H9 (cell line): ENCODE results near the gene HCRTR1. TPM values are rescaled to one million over a fixed set of nuclear protein-coding genes. Genes with fewer than 3 reads are reported as not detected.
A peak's percentile ranks its signal among the peaks of the same experiment; 100 is the strongest.

Experiments
- DNase-seq: peaks from one replicate; pipeline ENCODE4 v3.0.0-alpha.2; 2017
- H2AFZ ChIP-seq: one replicate; pipeline ENCODE4 v1.6.1; 2013; ENCODE audit warnings: mild to moderate bottlenecking, low read length, control low read depth, moderate library complexity
- H2AK5ac ChIP-seq: 2 replicates; pipeline ENCODE4 v1.6.1; 2013; ENCODE audit warnings: low read length, control low read depth, mixed read lengths; ENCODE audit not compliant: insufficient read length
- H2BK120ac ChIP-seq: one replicate; pipeline ENCODE4 v1.6.1; 2013; ENCODE audit warnings: low read depth, mild to moderate bottlenecking, low read length, control low read depth, inconsistent platforms; ENCODE audit not compliant: poor library complexity, severe bottlenecking
- H2BK12ac ChIP-seq: 2 replicates; pipeline ENCODE4 v1.6.1; 2013; ENCODE audit warnings: low read length, control low read depth, mixed read lengths, low read depth; ENCODE audit not compliant: insufficient read length
- H2BK15ac ChIP-seq: 2 replicates; pipeline ENCODE4 v1.6.1; 2013; ENCODE audit warnings: low read depth, low read length, control low read depth
- H2BK20ac ChIP-seq: one replicate; pipeline ENCODE4 v1.6.1; 2013; ENCODE audit warnings: low read depth, mild to moderate bottlenecking, low read length, control low read depth, inconsistent platforms; ENCODE audit not compliant: poor library complexity, severe bottlenecking
- H2BK5ac ChIP-seq: 2 replicates; pipeline ENCODE4 v1.6.1; 2013; ENCODE audit warnings: low read length, control low read depth, mixed read lengths; ENCODE audit not compliant: insufficient read length
- H3K14ac ChIP-seq: 2 replicates; pipeline ENCODE4 v1.6.1; 2013; ENCODE audit warnings: low read length, control low read depth; ENCODE audit not compliant: insufficient read depth
- H3K18ac ChIP-seq: 2 replicates; pipeline ENCODE4 v1.6.1; 2013; ENCODE audit warnings: low read depth, mild to moderate bottlenecking, mixed read lengths, low read length, control low read depth; ENCODE audit not compliant: insufficient read length
- H3K23ac ChIP-seq: 2 replicates; pipeline ENCODE4 v1.6.1; 2013; ENCODE audit warnings: low read length, control low read depth, mixed read lengths, low read depth; ENCODE audit not compliant: insufficient read length
- H3K23me2 ChIP-seq: 2 replicates; pipeline ENCODE4 v1.6.1; 2013; ENCODE audit warnings: low read depth, mild to moderate bottlenecking, mixed read lengths, low read length, control low read depth; ENCODE audit not compliant: insufficient read length, poor library complexity, severe bottlenecking
- H3K27ac ChIP-seq: 2 replicates; pipeline ENCODE4 v1.5.1; 2013; ENCODE audit warnings: low read length, control low read depth, mixed read lengths, low read depth; ENCODE audit not compliant: insufficient read length
- H3K27me3 ChIP-seq: 2 replicates; pipeline ENCODE4 v1.6.1; 2013; ENCODE audit warnings: low read length, control low read depth, inconsistent platforms; ENCODE audit not compliant: insufficient read depth
- H3K4ac ChIP-seq: 2 replicates; pipeline ENCODE4 v1.6.1; 2013; ENCODE audit warnings: low read depth, mild to moderate bottlenecking, control low read depth, inconsistent platforms, low read length, moderate library complexity
- H3K4me1 ChIP-seq: 2 replicates; pipeline ENCODE4 v1.6.1; 2013; ENCODE audit warnings: low read length, control low read depth, inconsistent platforms; ENCODE audit not compliant: insufficient read depth
- H3K4me2 ChIP-seq: 2 replicates; pipeline ENCODE4 v1.6.1; 2013; ENCODE audit warnings: low read length, control low read depth, mixed read lengths; ENCODE audit not compliant: insufficient read length, insufficient read depth
- H3K56ac ChIP-seq: 2 replicates; pipeline ENCODE4 v1.6.1; 2013; ENCODE audit warnings: low read depth, mild to moderate bottlenecking, mixed read lengths, low read length, control low read depth; ENCODE audit not compliant: insufficient read length
- H3K79me1 ChIP-seq: 2 replicates; pipeline ENCODE4 v1.6.1; 2013; ENCODE audit warnings: low read depth, mild to moderate bottlenecking, moderate library complexity, low read length, control low read depth, inconsistent platforms; ENCODE audit not compliant: insufficient read depth, poor library complexity, severe bottlenecking
- H3K79me2 ChIP-seq: 2 replicates; pipeline ENCODE4 v1.6.1; 2013; ENCODE audit warnings: low read length, control low read depth, inconsistent platforms; ENCODE audit not compliant: insufficient read depth
- H3K9ac ChIP-seq: 2 replicates; pipeline ENCODE4 v1.6.1; 2013; ENCODE audit warnings: low read length, control low read depth, mixed read lengths; ENCODE audit not compliant: insufficient read length; ENCODE audit errors: extremely low read depth
- H3K9me3 ChIP-seq: one replicate; pipeline ENCODE4 v1.6.1; 2013; ENCODE audit warnings: low read depth, low read length, inconsistent platforms; ENCODE audit not compliant: control insufficient read depth
- H3T11ph ChIP-seq: one replicate; pipeline ENCODE4 v1.6.1; 2013; ENCODE audit warnings: mild to moderate bottlenecking, low read length, control low read depth, inconsistent platforms
- H4K20me1 ChIP-seq: one replicate; pipeline ENCODE4 v1.6.1; 2013; ENCODE audit not compliant: control insufficient read depth, insufficient read length, insufficient read depth
- H4K5ac ChIP-seq: 2 replicates; pipeline ENCODE4 v1.6.1; 2013; ENCODE audit warnings: low read depth, mild to moderate bottlenecking, mixed read lengths, low read length, control low read depth; ENCODE audit not compliant: insufficient read length
- H4K8ac ChIP-seq: replicated peaks from 2 replicates; pipeline ENCODE4 v1.6.1; 2013; ENCODE audit warnings: low read length, control low read depth, mixed read lengths, low read depth; ENCODE audit not compliant: insufficient read length
- H4K91ac ChIP-seq: 2 replicates; pipeline ENCODE4 v1.6.1; 2013; ENCODE audit warnings: low read depth, mild to moderate bottlenecking, moderate library complexity, mixed read lengths, low read length, control low read depth; ENCODE audit not compliant: insufficient read length
- H3K27ac Mint-ChIP-seq, 3 experiments: 2 replicates in 2 of 3; 3 replicates in 1 of 3; pipeline ENCODE4 v1.8.0; 2020 to 2021; ENCODE audit warnings: mixed read lengths in 3 of 3, mild to moderate bottlenecking in 1 of 3, moderate library complexity in 1 of 3
- H3K27me3 Mint-ChIP-seq: 2 replicates; pipeline ENCODE4 v1.8.0; 2021; ENCODE audit warnings: low read depth, mild to moderate bottlenecking, moderate library complexity, mixed read lengths
- H3K36me3 Mint-ChIP-seq, 3 experiments: 2 replicates in 2 of 3; 3 replicates in 1 of 3; pipeline ENCODE4 v1.8.0; 2020 to 2021; ENCODE audit warnings: low read depth in 3 of 3, mixed read lengths in 3 of 3; ENCODE audit not compliant: insufficient read depth in 1 of 3
- H3K4me1 Mint-ChIP-seq, 2 experiments: 2 replicates each; pipeline ENCODE4 v1.8.0; 2020; ENCODE audit warnings: mixed read lengths in 2 of 2
- H3K4me3 Mint-ChIP-seq, 2 experiments: 2 replicates in 1 of 2; 3 replicates in 1 of 2; pipeline ENCODE4 v1.8.0; 2020 to 2021; ENCODE audit warnings: mild to moderate bottlenecking in 2 of 2, mixed read lengths in 2 of 2, moderate library complexity in 1 of 2
- H3K9me3 Mint-ChIP-seq, 2 experiments: 2 replicates in 1 of 2; 3 replicates in 1 of 2; pipeline ENCODE4 v1.8.0; 2020; ENCODE audit warnings: mild to moderate bottlenecking in 2 of 2, mixed read lengths in 2 of 2, moderate library complexity in 1 of 2
- WGBS: extraction: QIAGEN DNeasy Blood & Tissue Kit; methylation state at CpG from one replicate; pipeline ENCODE4 v1.1.7; 2013; ENCODE audit warnings: missing lambda C conversion rate, low lambda C conversion rate, mixed read lengths; ENCODE audit not compliant: insufficient read length; ENCODE audit errors: extremely low coverage; 5-methylcytosine and 5-hydroxymethylcytosine counted together
- total RNA-seq: library from RNA; stranded (reverse); gene quantifications from 2 replicates; pipeline ENCODE4 v1.2.1, GENCODE V29; 2021
- TF ChIP-seq, protein P1 (sequence below): fragments of 200-600 bp; sonication (generic); conservative IDR thresholded peaks from 3 replicates; pipeline ENCODE4 v1.8.0; 2021; ENCODE audit warnings: antibody characterized with exemption, mild to moderate bottlenecking

Gene HCRTR1
- total RNA-seq, 1 experiment from 2014 or later: not detected

DNA sequence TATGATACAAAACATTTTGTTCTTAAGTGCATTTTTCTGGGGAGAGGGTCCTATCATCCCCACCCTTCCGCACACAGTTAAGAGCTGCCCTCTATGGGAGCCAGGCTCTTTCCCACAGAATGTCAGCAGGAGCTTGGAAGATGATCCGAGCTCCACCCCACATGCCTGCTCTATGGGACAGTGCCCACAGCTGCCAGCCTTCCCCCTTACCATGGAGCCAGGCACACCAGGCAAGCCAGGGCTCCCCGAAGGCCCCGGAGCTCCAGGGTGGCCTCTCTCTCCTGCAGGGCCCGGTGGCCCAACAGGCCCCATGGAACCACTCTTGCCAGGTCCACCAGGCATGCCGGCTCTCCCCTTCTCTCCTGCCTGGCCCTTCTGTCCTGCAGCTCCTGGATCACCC is 37.6 kb downstream of the HCRTR1 start:
- Histone ChIP-seq H4K20me1 (no peaks in the 10 kb centered on the region), H3K9me3 (no peaks in the 10 kb centered on the region), H3K23ac (no peak overlapping the region), H3T11ph (no peak overlapping the region), H3K9ac (no peak overlapping the region), H3K79me1 (no peaks in the 10 kb centered on the region), H3K23me2 (no peaks in the 10 kb centered on the region), H3K4ac (no peak overlapping the region), H4K91ac (no peak overlapping the region), H2BK120ac (no peak overlapping the region), H4K8ac (no peak overlapping the region), H3K56ac (no peak overlapping the region), H3K4me2 (no peak overlapping the region), H3K18ac (no peak overlapping the region), H2BK12ac (no peak overlapping the region), H2AK5ac (no peak overlapping the region), H3K27ac (no peak overlapping the region), H3K14ac (no peak overlapping the region), H2AFZ (no peak overlapping the region), H2BK20ac (no peak overlapping the region), H3K79me2 (no peaks in the 10 kb centered on the region), H3K4me1 (no peaks in the 10 kb centered on the region), H4K5ac (no peak overlapping the region), H2BK5ac (no peak overlapping the region), H2BK15ac (no peak overlapping the region), H3K27me3 (no peaks in the 10 kb centered on the region)
- TF ChIP-seq, protein P1, sequence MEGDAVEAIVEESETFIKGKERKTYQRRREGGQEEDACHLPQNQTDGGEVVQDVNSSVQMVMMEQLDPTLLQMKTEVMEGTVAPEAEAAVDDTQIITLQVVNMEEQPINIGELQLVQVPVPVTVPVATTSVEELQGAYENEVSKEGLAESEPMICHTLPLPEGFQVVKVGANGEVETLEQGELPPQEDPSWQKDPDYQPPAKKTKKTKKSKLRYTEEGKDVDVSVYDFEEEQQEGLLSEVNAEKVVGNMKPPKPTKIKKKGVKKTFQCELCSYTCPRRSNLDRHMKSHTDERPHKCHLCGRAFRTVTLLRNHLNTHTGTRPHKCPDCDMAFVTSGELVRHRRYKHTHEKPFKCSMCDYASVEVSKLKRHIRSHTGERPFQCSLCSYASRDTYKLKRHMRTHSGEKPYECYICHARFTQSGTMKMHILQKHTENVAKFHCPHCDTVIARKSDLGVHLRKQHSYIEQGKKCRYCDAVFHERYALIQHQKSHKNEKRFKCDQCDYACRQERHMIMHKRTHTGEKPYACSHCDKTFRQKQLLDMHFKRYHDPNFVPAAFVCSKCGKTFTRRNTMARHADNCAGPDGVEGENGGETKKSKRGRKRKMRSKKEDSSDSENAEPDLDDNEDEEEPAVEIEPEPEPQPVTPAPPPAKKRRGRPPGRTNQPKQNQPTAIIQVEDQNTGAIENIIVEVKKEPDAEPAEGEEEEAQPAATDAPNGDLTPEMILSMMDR: no peak
- Mint-ChIP-seq H3K27me3 (no peaks in the 10 kb centered on the region; the same call in 1 of the 2 replicates), H3K27ac (peak overlapping the region in 2 of 3 experiments; percentile 6 to 29; a peak in 2 of 7 replicates), H3K36me3 (no peaks in the 10 kb centered on the region; a peak in 1 of 7 replicates), H3K4me3 (no peak overlapping the region), H3K4me1 (no peaks in the 10 kb centered on the region), H3K9me3 (no peaks in the 10 kb centered on the region)
- no CpG with 5 or more reads among the region's 6 CpGs for WGBS
- no peak for DNase-seq
